ENCODE results near the gene SLC4A4. TPM values are rescaled to one million over a fixed set of nuclear protein-coding genes. Genes with fewer than 3 reads are reported as not detected.

Gene SLC4A4
- polyA plus RNA-seq, 1 donor (not counting 4 experiments of a cell fraction or from before 2014, with no cell fraction given) = 0.29 TPM

DNA sequence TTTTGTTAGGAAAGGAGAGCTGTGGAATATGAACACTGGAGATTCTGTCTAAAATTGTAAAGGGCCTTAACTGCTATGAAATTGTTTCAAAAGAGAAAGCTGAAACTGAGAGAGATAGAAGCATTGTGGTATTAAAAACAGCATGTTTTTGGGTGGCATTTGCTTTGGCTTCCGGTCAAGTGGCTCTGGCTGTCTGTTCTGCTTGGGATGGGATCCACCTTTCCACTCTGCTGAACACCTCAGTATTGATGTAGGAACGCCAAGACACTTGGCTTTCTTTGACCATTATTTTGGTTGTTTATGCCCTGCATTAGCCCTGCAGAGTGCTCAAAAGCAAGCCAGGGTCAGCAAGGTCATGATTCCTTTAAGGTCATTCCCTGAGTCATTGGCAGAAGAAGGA is 199.7 kb downstream of the SLC4A4 start:
- no peaks in the 10 kb centered on the region for H3K36me3 ChIP-seq (ENCODE audit: control insufficient read depth in 2 of 2, extremely low read depth in 1 of 2, insufficient read depth in 2 of 2, low read length in 2 of 2)
- H3K4me1 ChIP-seq (ENCODE audit: control insufficient read depth, extremely low read depth, insufficient read depth, low read length) = no peaks in the 10 kb centered on the region
- H4K20me1 ChIP-seq (ENCODE audit: control insufficient read depth, extremely low read depth, insufficient read depth, low read length) = no peaks in the 10 kb centered on the region
- H3K4me3 ChIP-seq (ENCODE audit: control insufficient read depth in 2 of 3, extremely low read depth in 1 of 3, insufficient read depth in 2 of 3, low read depth in 1 of 3, low read length in 3 of 3) = no peak overlapping the region
- no peaks in the 10 kb centered on the region for H3K79me2 ChIP-seq (ENCODE audit: control insufficient read depth, insufficient read depth, low read length)
- no peak for FAIRE-seq
- H3K27me3 ChIP-seq (ENCODE audit: control insufficient read depth, extremely low read depth, insufficient read depth, low read length) = no peaks in the 10 kb centered on the region
- dilution Hi-C loops (cut with MboI; ENCODE audit: extremely low pct_ligation_motif_present, low sequenced_read_pairs) = no loop called here
- H3K27ac ChIP-seq (ENCODE audit: control insufficient read depth, insufficient read depth, low read length) = no peak overlapping the region
- no peaks in the 10 kb centered on the region for H3K9me1 ChIP-seq (ENCODE audit: control insufficient read depth, extremely low read depth, insufficient read depth, low read length)
- DNase-seq (ENCODE audit: low read depth, low spot score) = no peak
- TF ChIP-seq EZH2 (IDR thresholded peaks at IDR 0.05; ENCODE audit: low read length) = no peak
- TF ChIP-seq, protein P1, sequence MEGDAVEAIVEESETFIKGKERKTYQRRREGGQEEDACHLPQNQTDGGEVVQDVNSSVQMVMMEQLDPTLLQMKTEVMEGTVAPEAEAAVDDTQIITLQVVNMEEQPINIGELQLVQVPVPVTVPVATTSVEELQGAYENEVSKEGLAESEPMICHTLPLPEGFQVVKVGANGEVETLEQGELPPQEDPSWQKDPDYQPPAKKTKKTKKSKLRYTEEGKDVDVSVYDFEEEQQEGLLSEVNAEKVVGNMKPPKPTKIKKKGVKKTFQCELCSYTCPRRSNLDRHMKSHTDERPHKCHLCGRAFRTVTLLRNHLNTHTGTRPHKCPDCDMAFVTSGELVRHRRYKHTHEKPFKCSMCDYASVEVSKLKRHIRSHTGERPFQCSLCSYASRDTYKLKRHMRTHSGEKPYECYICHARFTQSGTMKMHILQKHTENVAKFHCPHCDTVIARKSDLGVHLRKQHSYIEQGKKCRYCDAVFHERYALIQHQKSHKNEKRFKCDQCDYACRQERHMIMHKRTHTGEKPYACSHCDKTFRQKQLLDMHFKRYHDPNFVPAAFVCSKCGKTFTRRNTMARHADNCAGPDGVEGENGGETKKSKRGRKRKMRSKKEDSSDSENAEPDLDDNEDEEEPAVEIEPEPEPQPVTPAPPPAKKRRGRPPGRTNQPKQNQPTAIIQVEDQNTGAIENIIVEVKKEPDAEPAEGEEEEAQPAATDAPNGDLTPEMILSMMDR (optimal IDR thresholded peaks at IDR 0.05 in 1 of 3, IDR thresholded peaks at IDR 0.05 in 1 of 3, conservative IDR thresholded peaks at IDR 0.05 in 1 of 3; ENCODE audit: extremely low read depth in 1 of 3, insufficient read depth in 2 of 3, low read length in 3 of 3) = no peak
- no peak overlapping the region for H3K4me2 ChIP-seq (ENCODE audit: control insufficient read depth, extremely low read depth, insufficient read depth, low read depth, low read length)
- H2AFZ ChIP-seq (ENCODE audit: control insufficient read depth, low read length) = no peak overlapping the region
- no peaks in the 10 kb centered on the region for H3K9me3 ChIP-seq (ENCODE audit: control insufficient read depth, low read depth, low read length)
- no peak overlapping the region for H3K9ac ChIP-seq (ENCODE audit: control insufficient read depth, extremely low read depth, insufficient read depth, low read length)

DNA sequence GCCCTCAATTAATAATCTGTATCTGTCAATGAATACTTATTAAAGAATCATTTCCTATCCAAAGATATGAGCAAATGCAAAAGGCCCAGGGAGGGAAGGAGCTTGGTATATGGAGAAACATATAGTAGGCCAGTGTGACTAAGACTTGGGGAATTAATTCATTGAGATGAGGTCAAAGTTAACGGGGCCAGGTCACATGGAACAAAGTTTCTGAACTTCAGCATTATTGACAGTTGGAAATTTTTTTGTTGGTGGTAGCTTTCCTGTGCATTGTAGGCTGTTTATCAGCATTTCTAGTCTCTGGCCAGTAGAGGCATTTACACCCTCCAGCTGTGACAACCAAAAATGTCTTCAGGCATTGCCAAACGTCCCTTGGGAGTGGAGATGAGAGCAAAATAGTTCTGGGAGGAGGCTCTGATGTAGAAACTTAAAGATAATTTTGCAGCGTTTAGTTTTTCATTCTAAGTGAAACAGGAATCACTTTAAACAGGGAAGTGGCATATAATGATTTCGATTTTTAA is 202.0 kb downstream of the SLC4A4 start:
- Histone ChIP-seq H3K9me1 (ENCODE audit: control insufficient read depth, extremely low read depth, insufficient read depth, low read length) (no peaks in the 10 kb centered on the region), H3K4me3 (ENCODE audit: control insufficient read depth in 2 of 3, extremely low read depth in 1 of 3, insufficient read depth in 2 of 3, low read depth in 1 of 3, low read length in 3 of 3) (no peak overlapping the region), H2AFZ (ENCODE audit: control insufficient read depth, low read length) (no peak overlapping the region), H4K20me1 (ENCODE audit: control insufficient read depth, extremely low read depth, insufficient read depth, low read length) (no peaks in the 10 kb centered on the region), H3K9ac (ENCODE audit: control insufficient read depth, extremely low read depth, insufficient read depth, low read length) (no peak overlapping the region), H3K36me3 (ENCODE audit: control insufficient read depth in 2 of 2, extremely low read depth in 1 of 2, insufficient read depth in 2 of 2, low read length in 2 of 2) (no peaks in the 10 kb centered on the region), H3K9me3 (ENCODE audit: control insufficient read depth, low read depth, low read length) (no peaks in the 10 kb centered on the region), H3K4me1 (ENCODE audit: control insufficient read depth, extremely low read depth, insufficient read depth, low read length) (no peaks in the 10 kb centered on the region), H3K27me3 (ENCODE audit: control insufficient read depth, extremely low read depth, insufficient read depth, low read length) (no peaks in the 10 kb centered on the region), H3K27ac (ENCODE audit: control insufficient read depth, insufficient read depth, low read length) (no peak overlapping the region), H3K79me2 (ENCODE audit: control insufficient read depth, insufficient read depth, low read length) (no peaks in the 10 kb centered on the region), H3K4me2 (ENCODE audit: control insufficient read depth, extremely low read depth, insufficient read depth, low read depth, low read length) (no peak overlapping the region)
- dilution Hi-C loops (cut with MboI; ENCODE audit: extremely low pct_ligation_motif_present, low sequenced_read_pairs) = no loop called here
- DNase-seq (ENCODE audit: low read depth, low spot score) (no peak), FAIRE-seq (no peak)
- TF ChIP-seq, protein P1 (optimal IDR thresholded peaks at IDR 0.05 in 1 of 3, IDR thresholded peaks at IDR 0.05 in 1 of 3, conservative IDR thresholded peaks at IDR 0.05 in 1 of 3; ENCODE audit: extremely low read depth in 1 of 3, insufficient read depth in 2 of 3, low read length in 3 of 3) = no peak
- no peak for TF ChIP-seq EZH2 (IDR thresholded peaks at IDR 0.05; ENCODE audit: low read length)
